SJSA1 (cell line): ENCODE results near the gene RBM26. TPM values are rescaled to one million over a fixed set of nuclear protein-coding genes. Genes with fewer than 3 reads are reported as not detected.
A peak's percentile ranks its signal among the peaks of the same experiment; 100 is the strongest.

Source experiments
- DNase-seq, 2 experiments: peaks; one replicate each; pipeline ENCODE4 v3.0.0-alpha.2; 2015 to 2020; ENCODE audit warnings: low spot score in 2 of 2, low read depth in 1 of 2
- H3K27ac ChIP-seq: fragments of 250-450 bp; sonication (Bioruptor Pico); 2 replicates; pipeline ENCODE4 v1.5.1; 2020; ENCODE audit warnings: mild to moderate bottlenecking, moderate library complexity
- H3K27me3 ChIP-seq: fragments of 250-450 bp; sonication (Bioruptor Pico); replicated peaks from 2 replicates; pipeline ENCODE4 v1.5.1; 2020; ENCODE audit warnings: mild to moderate bottlenecking, moderate library complexity
- H3K36me3 ChIP-seq: fragments of 250-450 bp; sonication (Bioruptor Pico); 2 replicates; pipeline ENCODE4 v1.5.1; 2020; ENCODE audit warnings: mild to moderate bottlenecking
- H3K4me1 ChIP-seq: fragments of 250-450 bp; sonication (Bioruptor Pico); replicated peaks from 2 replicates; pipeline ENCODE4 v1.6.1; 2021; ENCODE audit warnings: mild to moderate bottlenecking
- H3K4me3 ChIP-seq: fragments of 250-450 bp; sonication (Bioruptor Pico); 2 replicates; pipeline ENCODE4 v1.5.1; 2020; ENCODE audit warnings: mild to moderate bottlenecking
- H3K9me3 ChIP-seq: fragments of 250-450 bp; sonication (Bioruptor Pico); replicated peaks from 2 replicates; pipeline ENCODE4 v1.5.1; 2020; ENCODE audit warnings: mild to moderate bottlenecking
- total RNA-seq: library from RNA; depleted of rRNA; stranded (reverse); fragments of >200 nt; shearing (Covaris generic); gene quantifications from 2 replicates; pipeline ENCODE4 v1.2.3, GENCODE V29; 2014

Gene RBM26
- total RNA-seq, 1 experiment from 2014 or later, result 25.4 TPM

DNA sequence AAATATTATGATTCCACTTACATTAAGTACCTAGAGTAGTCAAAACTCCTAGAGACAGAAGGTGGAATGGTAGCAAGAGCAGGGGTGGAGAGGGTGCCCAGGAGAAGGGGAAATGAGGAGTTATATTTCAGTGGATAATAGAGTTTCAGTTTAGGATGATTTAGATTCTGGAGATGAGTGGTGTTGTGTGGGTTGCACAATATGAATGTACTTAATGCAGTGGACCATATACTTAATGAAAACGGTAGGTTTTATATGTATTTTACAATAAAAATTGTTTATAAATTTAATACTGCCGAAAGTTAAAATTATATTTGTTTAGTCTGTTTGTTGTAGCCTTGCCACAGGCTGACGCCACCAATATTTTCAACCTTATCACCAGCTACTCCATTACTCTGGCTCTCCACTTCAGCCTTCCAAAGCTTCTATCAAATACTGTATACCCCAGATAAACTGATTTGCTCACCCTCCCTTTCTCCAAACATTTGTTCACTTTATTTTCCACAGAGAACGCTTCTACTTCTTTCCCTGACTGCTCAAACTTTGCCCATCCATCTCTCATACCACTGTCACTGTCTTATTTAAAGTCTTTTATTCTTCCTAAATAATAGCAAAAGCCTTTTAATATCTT is 1.4 kb upstream of the RBM26 start:
- H3K36me3 ChIP-seq, result 0 out of 2 replicates have a peak, but pooled peaks cover 4% of the 10 kb centered on the region
- peaks cover 11% of the 10 kb centered on the region; the same call in 1 of the 2 replicates for H3K4me1 ChIP-seq
- no peaks in the 10 kb centered on the region for H3K9me3 ChIP-seq
- H3K4me3 ChIP-seq, result no peak overlapping the region
- no peaks in the 10 kb centered on the region for H3K27me3 ChIP-seq
- H3K27ac ChIP-seq, result no peak overlapping the region
- no peak for DNase-seq

DNA sequence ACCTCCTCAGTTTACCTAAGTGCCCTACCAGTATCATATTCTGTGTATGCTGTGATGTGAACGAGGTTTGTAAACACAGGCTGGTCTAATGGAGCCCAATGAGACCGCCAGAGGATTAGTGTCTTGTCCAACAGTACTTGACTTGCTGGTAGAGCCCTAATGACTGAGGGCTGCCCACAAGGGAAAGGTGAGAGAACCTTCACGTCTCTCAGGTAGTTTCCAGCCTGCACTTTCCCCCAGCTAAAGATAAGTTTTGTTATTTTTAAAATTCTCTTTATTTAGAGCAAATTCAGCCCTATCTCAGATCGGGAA is 498 bp upstream of the RBM26 start:
- Histone ChIP-seq H3K27me3 (no peaks in the 10 kb centered on the region), H3K4me1 (peaks cover 11% of the 10 kb centered on the region; the same call in 1 of the 2 replicates), H3K36me3 (peaks cover 5% of the 10 kb centered on the region; the same call in 1 of the 2 replicates), H3K9me3 (no peaks in the 10 kb centered on the region), H3K27ac (peak overlapping the region; percentile 92), H3K4me3 (peak overlapping the region; percentile 70)
- DNase-seq, result no peak

- peak in 1 of 2 experiments; percentile 31 for DNase-seq
- Histone ChIP-seq H3K4me3 (peak overlapping the region; percentile 70), H3K27me3 (no peaks in the 10 kb centered on the region), H3K27ac (peak overlapping the region; percentile 92), H3K9me3 (no peaks in the 10 kb centered on the region), H3K4me1 (peaks cover 11% of the 10 kb centered on the region; the same call in 1 of the 2 replicates), H3K36me3 (peaks cover 15% of the 10 kb centered on the region)
Measured at GRCh38 chr13:79405501-79405830, 589 bp downstream of the RBM26 start.

DNA sequence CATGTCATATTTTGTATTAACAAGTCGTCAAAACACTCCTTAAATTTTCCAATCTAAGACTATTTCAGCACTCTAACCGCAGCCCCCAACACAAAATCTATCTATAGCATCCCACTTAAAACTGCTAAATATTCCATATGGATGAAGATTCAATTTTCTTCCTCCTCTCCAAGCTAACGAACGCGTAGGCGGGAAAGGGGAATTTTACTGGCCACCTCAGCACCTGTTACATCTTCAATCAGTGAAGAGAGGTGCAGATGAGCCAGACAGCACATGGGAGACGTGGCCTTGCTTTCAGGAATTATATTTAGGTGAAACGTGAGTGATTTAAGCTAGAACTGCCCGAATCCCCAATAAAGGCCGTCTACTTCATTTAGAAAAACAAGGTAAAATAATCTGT is 1.1 kb downstream of the RBM26 start:
- H3K4me1 ChIP-seq, result peaks cover 11% of the 10 kb centered on the region; the same call in 1 of the 2 replicates
- H3K36me3 ChIP-seq, result peaks cover 20% of the 10 kb centered on the region
- H3K27me3 ChIP-seq, result no peaks in the 10 kb centered on the region
- no peak for DNase-seq
- H3K27ac ChIP-seq, result peak overlapping the region; percentile 92
- no peaks in the 10 kb centered on the region for H3K9me3 ChIP-seq
- H3K4me3 ChIP-seq, result peak overlapping the region; percentile 70

DNA sequence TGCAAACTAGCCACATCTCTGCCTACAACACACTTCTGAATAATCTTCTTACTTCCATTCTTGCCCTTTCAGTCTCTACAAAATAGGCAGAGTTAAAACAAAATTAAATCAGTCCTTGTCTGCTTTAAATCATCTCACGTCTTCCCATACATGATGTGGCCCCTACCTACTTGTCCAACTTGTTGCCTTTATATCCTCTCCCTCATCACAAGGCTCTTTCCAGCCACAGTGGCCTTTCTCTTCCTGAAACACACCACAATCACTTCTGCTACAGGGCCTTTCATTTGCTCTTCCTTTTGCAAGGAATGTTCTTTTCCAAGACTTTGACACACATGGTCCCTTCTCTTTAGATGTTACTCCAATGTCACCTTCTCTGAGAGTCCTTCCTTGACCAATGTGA is 1.7 kb downstream of the RBM26 start:
- H3K27ac ChIP-seq, result no peak overlapping the region
- peaks cover 26% of the 10 kb centered on the region for H3K36me3 ChIP-seq
- peak overlapping the region; percentile 70 for H3K4me3 ChIP-seq

GRCh38 chr13:79403113-79403512 is 2.9 kb downstream of the RBM26 start:
- Histone ChIP-seq H3K9me3 (no peaks in the 10 kb centered on the region), H3K27me3 (no peaks in the 10 kb centered on the region), H3K4me1 (peaks cover 11% of the 10 kb centered on the region; the same call in 1 of the 2 replicates), H3K27ac (no peak overlapping the region), H3K4me3 (no peak overlapping the region), H3K36me3 (peaks cover 38% of the 10 kb centered on the region)
- DNase-seq, result no peak

More for the DNA sequence above, 1.7 kb downstream of the RBM26 start:
- no peaks in the 10 kb centered on the region for H3K27me3 ChIP-seq
- H3K4me1 ChIP-seq, result peaks cover 11% of the 10 kb centered on the region; the same call in 1 of the 2 replicates
- H3K9me3 ChIP-seq, result no peaks in the 10 kb centered on the region
- no peak for DNase-seq

GRCh38 chr13:79402679-79403078 is 3.4 kb downstream of the RBM26 start:
- Histone ChIP-seq H3K36me3 (peaks cover 41% of the 10 kb centered on the region), H3K27me3 (no peaks in the 10 kb centered on the region), H3K4me1 (peaks cover 11% of the 10 kb centered on the region; the same call in 1 of the 2 replicates), H3K4me3 (no peak overlapping the region), H3K9me3 (no peaks in the 10 kb centered on the region), H3K27ac (no peak overlapping the region)
- no peak for DNase-seq

- no peaks in the 10 kb centered on the region for H3K27me3 ChIP-seq
- no peak overlapping the region for H3K4me3 ChIP-seq
- H3K9me3 ChIP-seq, result no peaks in the 10 kb centered on the region
- no peak for DNase-seq
- H3K27ac ChIP-seq, result no peak overlapping the region
- H3K4me1 ChIP-seq, result peaks cover 11% of the 10 kb centered on the region; the same call in 1 of the 2 replicates
- peaks cover 43% of the 10 kb centered on the region for H3K36me3 ChIP-seq
Measured at GRCh38 chr13:79402074-79402635, 3.9 kb downstream of the RBM26 start.

GRCh38 chr13:79401259-79402070 is 4.6 kb downstream of the RBM26 start:
- Histone ChIP-seq H3K27me3 (no peaks in the 10 kb centered on the region), H3K27ac (no peak overlapping the region), H3K4me1 (peaks cover 11% of the 10 kb centered on the region; the same call in 1 of the 2 replicates), H3K4me3 (no peak overlapping the region), H3K36me3 (peaks cover 50% of the 10 kb centered on the region), H3K9me3 (no peaks in the 10 kb centered on the region)
- no peak for DNase-seq

- Histone ChIP-seq H3K27me3 (no peaks in the 10 kb centered on the region), H3K9me3 (peaks cover 3% of the 10 kb centered on the region), H3K27ac (no peak overlapping the region), H3K36me3 (peaks cover 71% of the 10 kb centered on the region), H3K4me3 (no peak overlapping the region), H3K4me1 (peaks cover 4% of the 10 kb centered on the region; the same call in 1 of the 2 replicates)
- DNase-seq, result no peak
Measured at GRCh38 chr13:79398915-79399314, 7.1 kb downstream of the RBM26 start.

DNA sequence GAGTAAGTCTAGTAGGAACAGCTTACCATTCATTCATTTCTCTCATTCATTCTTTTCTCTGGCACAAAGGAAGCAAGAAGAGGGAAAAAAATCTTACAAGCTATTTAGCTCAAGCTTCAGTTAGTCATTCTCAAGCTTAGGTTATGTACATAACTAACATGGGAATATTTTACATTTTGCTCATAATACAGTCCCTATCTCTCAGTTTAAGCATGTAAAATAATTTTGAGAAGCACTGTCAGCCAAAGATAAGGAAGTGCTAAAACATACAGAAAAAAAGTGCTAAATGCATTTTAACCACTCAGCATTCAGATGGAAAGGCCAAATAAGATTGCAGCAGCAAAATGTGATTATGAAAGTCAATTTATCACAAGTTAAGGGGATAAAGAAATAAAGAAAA is 7.9 kb downstream of the RBM26 start:
- no peaks in the 10 kb centered on the region for H3K27me3 ChIP-seq
- H3K4me1 ChIP-seq, result peaks cover 1% of the 10 kb centered on the region; the same call in 1 of the 2 replicates
- peaks cover 3% of the 10 kb centered on the region for H3K9me3 ChIP-seq
- no peak overlapping the region for H3K27ac ChIP-seq
- no peak overlapping the region for H3K4me3 ChIP-seq
- DNase-seq, result no peak
- peaks cover 67% of the 10 kb centered on the region for H3K36me3 ChIP-seq

DNA sequence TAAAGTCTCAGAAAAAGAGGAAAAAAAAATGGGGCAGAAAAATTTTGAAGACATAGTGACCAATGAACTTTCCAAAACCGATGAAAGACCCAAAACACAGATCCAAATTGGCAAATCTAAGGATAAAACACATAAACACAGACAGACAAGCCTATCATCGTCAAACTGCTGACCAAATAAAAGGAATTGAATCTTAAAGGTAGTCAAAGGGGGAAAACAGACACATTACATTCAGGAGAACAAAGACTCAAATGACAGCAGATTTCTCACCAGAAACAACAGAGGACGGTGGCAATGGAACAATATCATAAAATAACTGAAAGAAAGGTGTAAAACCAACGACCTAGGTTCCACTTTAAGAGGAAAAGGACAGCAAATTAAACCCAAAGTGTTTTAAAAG is 10.2 kb downstream of the RBM26 start:
- no peak overlapping the region for H3K4me3 ChIP-seq
- H3K9me3 ChIP-seq, result peaks cover 3% of the 10 kb centered on the region
- H3K4me1 ChIP-seq, result peaks cover 6% of the 10 kb centered on the region; the same call in 1 of the 2 replicates
- H3K27me3 ChIP-seq, result no peaks in the 10 kb centered on the region
- no peak overlapping the region for H3K27ac ChIP-seq
- DNase-seq, result no peak
- H3K36me3 ChIP-seq, result peaks cover 59% of the 10 kb centered on the region

DNA sequence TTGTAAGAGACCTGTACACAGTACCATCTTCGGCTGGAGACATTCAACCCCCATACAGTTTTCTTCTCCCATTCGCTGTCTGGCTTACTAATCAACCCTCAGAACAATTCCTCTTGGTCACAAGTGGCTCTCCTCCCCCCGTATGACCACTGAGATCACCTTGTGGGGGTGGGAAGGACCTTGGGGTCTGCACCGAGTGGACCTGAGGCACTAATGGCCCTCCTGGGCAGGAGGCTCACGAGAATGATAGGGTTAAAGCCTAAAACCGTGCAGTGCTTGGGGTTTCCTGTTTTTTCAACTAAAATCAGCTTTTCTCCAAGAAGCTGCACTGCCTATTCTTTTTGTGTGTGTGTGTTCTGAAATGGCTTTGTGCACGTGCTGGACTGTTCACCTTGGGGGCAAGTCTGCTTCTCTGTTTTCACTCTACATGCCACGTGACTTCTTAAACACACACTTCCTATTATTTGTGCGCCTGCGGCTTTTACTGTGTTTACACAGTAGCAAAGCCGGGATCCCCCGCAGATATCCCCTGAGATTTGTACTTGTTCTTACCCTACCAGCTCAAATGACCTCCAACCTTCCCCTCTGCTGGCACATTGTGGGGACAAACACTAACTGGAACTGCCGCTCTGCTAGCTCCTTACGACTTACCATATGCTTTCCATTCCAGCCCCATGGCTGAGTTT is 12.3 kb downstream of the RBM26 start:
- no peak overlapping the region for H3K27ac ChIP-seq
- DNase-seq, result no peak
- peaks cover 3% of the 10 kb centered on the region for H3K9me3 ChIP-seq
- H3K4me3 ChIP-seq, result no peak overlapping the region
- peaks cover 41% of the 10 kb centered on the region for H3K36me3 ChIP-seq
- peaks cover 6% of the 10 kb centered on the region; the same call in 1 of the 2 replicates for H3K4me1 ChIP-seq
- no peaks in the 10 kb centered on the region for H3K27me3 ChIP-seq
